Kidney epithelial cell (primary cell): ENCODE results near the gene MPZL3. TPM values are rescaled to one million over a fixed set of nuclear protein-coding genes. Genes with fewer than 3 reads are reported as not detected.

ENCODE experiments used
- DNase-seq: peaks from one replicate; pipeline ENCODE4 v3.0.0-alpha.2; 2010; ENCODE audit warnings: low read depth
- H3K27me3 ChIP-seq: 2 replicates; pipeline ENCODE4 v1.6.0; 2011; ENCODE audit warnings: low read length; ENCODE audit not compliant: control insufficient read depth, insufficient read depth
- H3K36me3 ChIP-seq: 2 replicates; pipeline ENCODE4 v1.5.1; 2011; ENCODE audit warnings: low read length; ENCODE audit not compliant: control insufficient read depth, insufficient read depth
- H3K4me3 ChIP-seq: 2 replicates; pipeline ENCODE4 v1.5.1; 2011; ENCODE audit warnings: low read depth, mild to moderate bottlenecking, control low read depth, low read length
- CTCF ChIP-seq: IDR thresholded peaks from 2 replicates; pipeline ENCODE4 v1.5.1; 2011; ENCODE audit warnings: mild to moderate bottlenecking, moderate library complexity, low read length, control low read depth, inconsistent platforms; ENCODE audit not compliant: insufficient read depth, poor library complexity, severe bottlenecking
- total RNA-seq: library from RNA; depleted of rRNA; stranded (reverse); fragments of >200 nt; gene quantifications from 2 replicates; pipeline ENCODE4 v1.2.3, GENCODE V29; 2015

MPZL3 gene
- total RNA-seq, 1 donor from 2014 or later, result 9.4 TPM

DNA sequence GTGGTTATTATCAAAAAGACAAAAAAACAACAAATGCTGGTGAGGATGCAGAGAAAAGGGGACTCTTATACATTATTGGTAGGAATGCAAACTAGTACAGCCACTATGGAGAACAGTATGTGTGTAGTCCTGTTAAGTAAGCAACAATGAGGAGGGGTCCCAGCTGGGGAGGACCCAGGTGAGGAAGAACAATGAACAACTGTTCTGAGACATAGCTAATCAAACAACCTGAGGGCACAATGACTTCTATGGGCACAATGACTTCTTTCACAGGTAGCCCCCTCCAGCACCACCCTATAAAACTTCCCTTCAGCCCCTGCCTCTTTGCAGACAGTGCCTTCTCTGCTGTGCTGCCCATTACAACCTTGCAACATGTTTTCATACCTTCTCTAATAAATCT lies 32.9 kb downstream of the MPZL3 start:
- H3K4me3 ChIP-seq, result no peak overlapping the region
- DNase-seq, result no peak
- no peaks in the 10 kb centered on the region for H3K36me3 ChIP-seq
- H3K27me3 ChIP-seq, result peaks cover 20% of the 10 kb centered on the region
- TF ChIP-seq CTCF, result no peak

DNA sequence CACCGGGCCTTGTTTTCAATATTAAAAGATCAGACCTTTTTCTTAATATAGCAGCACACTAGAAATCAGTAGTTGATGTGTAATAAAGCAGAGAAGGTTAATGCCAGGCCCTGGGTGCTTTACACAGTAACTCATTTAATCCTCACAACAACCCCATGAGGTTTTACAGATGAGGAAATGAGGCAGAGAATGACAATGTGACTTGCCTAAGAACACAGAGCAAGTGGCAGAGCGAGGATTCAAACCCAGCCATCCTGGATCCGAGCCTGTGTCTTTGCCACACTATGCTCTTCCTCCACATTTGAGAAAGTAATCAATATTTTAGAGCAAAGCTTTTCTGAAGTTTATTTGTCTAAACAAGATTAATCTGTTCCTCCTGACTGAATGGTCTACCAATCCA lies 34.6 kb downstream of the MPZL3 start:
- H3K27me3 ChIP-seq, result peaks cover 23% of the 10 kb centered on the region
- no peak overlapping the region for H3K4me3 ChIP-seq
- no peak for DNase-seq
- no peaks in the 10 kb centered on the region for H3K36me3 ChIP-seq
- no peak for TF ChIP-seq CTCF

DNA sequence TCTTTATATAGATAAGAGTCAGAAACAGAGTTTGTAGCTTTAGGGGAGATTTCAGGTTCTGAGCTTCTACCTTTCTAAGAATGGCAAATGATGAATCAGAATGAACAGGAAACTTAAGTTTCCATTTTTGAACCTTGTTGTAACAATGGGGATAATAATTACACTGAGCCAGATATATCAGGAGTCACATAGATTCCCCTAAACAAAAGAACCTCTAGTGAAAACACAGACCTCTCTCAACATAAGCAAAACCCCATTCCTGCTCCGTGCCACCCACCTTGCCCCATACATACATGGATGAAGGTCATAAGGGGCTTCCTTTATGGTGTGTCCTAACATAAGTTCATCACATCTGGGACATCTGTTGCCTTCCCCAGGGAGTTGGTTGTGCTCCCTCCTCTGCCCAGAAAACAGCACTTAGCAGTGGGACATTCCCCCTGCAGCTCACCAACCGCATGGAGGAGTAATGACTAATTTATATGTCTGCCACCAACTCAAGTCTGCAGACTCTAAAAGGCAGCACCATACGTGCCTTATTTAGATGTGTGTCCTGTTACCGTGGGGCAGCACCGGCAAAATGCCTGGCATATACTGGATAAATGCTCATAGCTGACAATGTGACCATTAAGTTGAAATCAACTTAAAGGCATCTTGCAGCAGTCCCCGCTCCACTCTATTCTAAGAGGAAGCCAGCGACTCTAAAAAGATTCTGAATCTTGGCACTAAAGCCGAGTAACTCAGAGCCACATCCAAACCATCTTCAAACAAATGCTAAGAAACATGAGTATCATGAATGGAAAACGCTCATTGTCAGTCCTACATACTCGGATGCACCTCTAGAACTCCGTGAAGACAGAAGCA lies 35.3 kb downstream of the MPZL3 start:
- no peaks in the 10 kb centered on the region for H3K36me3 ChIP-seq

DNA sequence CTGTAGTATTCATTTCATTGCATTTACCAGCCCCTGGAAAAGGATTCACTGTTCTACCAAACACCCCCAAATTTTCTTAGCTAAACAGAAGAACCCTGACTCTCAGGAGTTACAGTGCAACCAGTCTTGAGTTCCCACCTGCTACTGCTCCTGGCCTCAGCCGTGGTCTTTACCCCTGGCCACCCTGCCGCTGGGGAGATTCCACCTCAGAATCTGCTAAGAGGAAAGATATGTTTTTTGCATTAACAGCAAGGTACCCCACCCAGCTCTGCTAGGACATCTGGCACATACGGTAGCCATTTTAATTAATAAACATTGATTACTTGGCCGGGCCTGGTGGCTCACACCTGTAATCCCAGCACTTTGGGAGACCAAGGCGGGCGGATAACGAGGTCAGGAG lies 36.4 kb downstream of the MPZL3 start:
- peaks cover 23% of the 10 kb centered on the region for H3K27me3 ChIP-seq
- H3K4me3 ChIP-seq, result no peak overlapping the region
- H3K36me3 ChIP-seq, result no peaks in the 10 kb centered on the region
- TF ChIP-seq CTCF, result no peak
- no peak for DNase-seq

More for the DNA sequence above, 35.3 kb downstream of the MPZL3 start:
- Histone ChIP-seq H3K27me3 (peaks cover 24% of the 10 kb centered on the region), H3K4me3 (no peak overlapping the region)
- no peak for TF ChIP-seq CTCF
- DNase-seq, result no peak

- no peak for TF ChIP-seq CTCF
- no peak overlapping the region for H3K4me3 ChIP-seq
- H3K27me3 ChIP-seq, result peaks cover 20% of the 10 kb centered on the region
- no peak for DNase-seq
- H3K36me3 ChIP-seq, result no peaks in the 10 kb centered on the region
Measured at GRCh38 chr11:118215262-118215661, 36.9 kb downstream of the MPZL3 start.
